Inflammatory macrophage (primary cell): ENCODE results near the gene TTLL1.
"Not testable (repeated sequence)": the region's sequence is repeated elsewhere in the genome, so short reads cannot be mapped to it uniquely, and the experiment has no call there.

Experiments used
- DNase-seq, 2 donors: peaks; one replicate each; pipeline ENCODE4 v3.0.0-alpha.2; 2020 to 2022

The TTLL1 gene

DNA sequence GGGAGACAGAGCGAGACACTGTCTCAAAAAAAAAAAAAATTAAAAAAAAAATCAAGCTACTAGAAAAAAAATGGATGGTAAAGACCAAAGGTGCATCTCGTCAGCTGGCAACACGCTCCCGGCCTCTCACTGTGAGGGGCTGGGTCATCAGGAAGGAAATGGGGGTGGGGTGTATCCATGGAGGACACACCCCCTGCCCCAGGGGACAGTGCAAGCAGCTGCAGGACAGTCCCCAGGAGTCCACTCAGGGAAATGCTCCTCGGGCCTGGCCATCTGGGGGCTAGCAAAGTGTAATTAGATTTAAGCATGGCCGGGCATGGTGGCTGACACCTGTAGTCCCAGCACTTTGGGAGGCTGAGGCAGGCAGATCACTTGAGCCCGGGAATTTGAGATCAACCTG, 23.1 kb downstream of the TTLL1 start:
- no peak for DNase-seq

DNA sequence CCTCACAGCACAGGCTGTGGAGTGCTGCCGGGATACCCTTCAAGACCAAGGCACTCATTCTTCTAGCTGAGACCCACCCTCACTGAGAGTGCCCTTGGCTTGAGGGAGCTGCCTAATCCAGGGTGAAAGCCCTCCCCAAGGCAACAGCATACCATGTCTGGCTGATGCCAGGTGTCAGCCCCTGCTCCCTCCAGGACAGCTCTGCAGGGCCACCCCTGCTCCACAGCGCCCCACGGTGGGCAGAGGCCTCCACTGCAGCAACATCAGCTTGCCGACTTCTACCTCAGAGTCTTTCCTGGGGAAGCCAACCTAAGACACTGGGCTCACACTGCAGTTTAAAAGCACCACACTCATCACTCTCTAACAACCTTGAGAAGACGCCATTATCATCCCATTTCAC, 29.0 kb downstream of the TTLL1 start:
- peak; percentile 24 to 26 for DNase-seq

DNA sequence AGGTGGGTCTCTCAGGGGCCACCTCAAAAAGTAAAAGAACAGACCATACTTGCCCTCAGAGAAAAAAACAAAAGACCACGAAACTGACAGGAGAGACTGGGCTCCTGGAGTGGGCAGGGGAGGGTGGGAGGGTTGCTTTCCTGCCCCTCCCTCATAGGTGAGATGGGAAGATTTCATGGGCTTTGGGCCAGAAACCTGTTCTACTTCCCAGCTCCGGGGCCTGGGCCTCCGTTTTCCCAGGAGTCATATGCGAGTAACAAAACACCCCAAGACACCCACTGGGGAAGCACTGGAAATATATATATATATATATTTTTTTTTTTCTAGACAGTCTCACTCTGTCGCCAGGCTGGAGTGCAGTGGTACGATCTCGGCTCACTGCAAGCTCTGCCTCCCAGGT, 31.6 kb downstream of the TTLL1 start:
- no peak for DNase-seq

DNA sequence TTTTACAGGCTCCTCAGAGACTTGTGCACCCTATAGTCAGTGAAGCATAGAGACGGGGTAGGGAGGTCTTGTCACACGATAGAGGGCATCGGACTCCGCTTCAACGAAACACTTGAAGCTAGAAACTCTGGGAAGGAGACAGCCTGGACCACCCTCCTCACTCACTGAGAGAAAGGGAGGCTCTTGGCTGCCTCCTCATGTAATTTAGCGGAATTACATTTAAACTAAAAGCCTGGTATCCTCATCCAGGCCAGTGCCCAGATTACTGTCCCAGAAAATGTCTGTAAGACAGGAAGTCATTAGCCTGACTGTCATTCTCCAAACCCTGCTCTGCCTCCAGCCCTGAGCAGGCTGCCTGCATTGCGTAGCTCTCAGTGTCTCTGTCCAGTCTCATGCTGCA, 36.0 kb downstream of the TTLL1 start:
- peak; percentile 2 to 7 for DNase-seq

DNA sequence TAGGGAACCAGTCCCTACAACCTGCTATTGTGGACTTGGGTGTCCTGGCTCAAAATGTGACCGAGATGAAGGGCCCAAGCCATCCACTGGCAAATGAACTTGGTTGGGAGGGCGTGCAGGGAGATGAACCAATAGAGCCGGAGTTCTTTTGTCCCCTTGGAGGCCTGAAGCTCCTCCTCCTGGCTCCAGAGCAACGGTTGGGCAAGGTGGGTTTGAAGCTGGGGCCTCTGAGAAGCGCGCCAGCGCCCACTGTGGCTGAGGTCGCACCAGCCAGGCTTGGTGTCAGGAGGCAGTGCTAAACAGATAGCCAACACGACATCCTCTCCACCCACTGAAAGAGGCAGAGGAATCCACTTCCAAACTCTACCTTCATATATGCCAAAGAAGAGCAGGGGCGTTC, 38.2 kb downstream of the TTLL1 start:
- no peak for DNase-seq

DNA sequence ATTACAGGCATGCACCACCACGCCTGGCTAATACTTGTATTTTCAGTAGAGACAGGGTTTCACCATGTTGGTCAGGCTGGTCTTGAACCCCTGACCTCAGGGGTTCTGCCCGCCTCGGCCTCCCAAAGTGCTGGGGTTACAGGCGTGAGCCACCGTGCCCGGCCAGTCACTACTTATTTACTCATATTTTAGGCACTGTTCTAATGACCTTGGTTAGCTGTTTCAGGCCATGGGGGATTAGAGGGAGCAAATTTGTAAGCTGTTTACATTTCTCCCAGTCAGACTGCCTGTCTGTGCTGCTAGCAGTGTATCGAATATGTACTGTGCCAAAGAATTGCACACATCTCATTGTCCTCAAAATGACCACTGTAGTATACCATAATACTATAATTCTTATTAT, 41.6 kb downstream of the TTLL1 start:
- no peak for DNase-seq

DNA sequence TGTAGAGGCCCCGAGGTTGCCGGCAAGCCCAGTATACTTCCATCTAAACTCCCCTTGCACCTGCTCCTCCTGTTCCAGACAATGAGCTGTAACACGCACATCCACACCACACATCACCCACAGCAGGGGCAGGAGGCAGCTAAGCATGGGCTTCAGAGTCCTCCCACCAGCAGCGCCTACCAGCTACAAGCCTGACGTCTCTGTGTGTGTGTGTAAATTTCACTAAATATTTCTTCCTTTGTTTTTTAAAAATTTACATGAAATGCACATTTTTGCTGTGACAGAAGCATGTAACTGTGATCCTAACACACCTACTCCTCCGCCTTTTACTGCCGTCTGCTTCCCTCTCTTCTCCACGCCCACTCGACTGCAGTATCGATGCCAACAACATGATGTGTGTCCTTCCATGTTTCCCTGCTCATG, 44.9 kb downstream of the TTLL1 start:
- DNase-seq = no peak

DNA sequence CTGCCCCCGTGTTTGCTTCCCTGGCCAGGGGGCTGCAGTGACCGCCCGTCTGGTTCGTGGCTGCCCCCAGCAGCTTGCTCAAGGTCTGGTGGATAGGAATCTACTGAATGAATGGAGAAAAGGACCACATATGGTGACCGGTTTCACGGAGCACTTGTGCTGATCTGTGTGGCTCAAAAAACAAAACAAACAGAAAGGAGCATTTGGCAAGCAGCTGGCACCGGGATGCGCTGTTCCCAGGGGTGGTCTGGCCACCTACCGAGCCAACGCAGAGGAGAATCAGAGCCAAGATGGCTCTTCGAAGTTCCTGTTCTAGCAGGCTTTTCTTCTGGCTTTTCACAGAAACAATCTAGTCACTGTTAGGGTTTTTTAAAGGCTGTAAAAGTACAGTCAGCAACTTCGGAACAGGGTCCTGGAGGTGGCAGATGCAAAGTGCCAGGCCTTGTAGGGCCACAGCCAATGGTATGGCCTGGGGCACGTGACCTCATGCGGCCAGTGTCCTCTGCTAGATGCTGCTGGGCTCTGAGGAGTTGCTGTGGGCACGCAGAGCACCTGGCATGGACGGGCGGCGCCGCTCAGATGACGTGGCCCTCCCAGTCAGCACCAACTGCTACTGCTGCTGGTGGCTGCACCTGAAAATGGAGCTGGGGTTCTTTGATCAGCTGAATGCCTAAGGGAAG, 47.0 kb downstream of the TTLL1 start:
- DNase-seq = no peak

DNA sequence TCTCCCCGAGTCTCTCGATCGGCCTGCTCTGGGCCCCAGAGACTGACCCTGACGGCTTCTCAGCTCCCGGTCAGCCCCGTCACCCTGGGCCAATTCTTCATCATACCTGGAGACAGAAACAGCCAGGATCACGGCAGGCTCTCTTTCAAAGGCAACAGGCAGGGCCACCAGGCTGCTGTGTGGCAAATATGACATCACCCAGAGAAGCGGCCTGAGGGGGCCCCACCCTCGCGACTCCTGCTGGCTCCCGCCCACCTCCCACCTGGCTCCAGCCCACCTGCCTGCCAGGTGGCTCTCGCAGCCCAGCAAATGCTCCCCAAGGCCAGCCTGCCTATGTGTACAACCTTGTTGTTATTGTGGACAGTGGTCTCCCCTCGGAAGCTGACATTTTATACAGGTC, 49.4 kb downstream of the TTLL1 start:
- no peak for DNase-seq

DNA sequence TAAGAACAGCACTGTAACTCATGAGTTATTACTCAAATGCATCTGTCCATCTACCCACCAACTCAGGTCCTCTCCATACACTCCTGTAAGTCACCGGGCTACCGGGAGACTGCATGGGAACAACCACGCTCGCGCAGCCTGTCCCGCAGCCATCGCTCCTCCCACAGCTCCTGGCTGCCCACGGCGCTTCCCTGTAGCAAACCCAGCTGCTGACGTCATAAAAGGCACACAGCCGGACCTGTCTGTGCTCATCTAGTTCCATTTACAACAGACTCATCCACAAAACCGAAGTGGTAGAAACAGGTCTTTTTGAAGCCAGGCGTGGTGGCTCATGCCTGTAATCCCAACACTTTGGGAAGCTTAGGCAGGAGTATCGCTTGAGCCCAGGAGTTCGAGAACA, 50.9 kb downstream of the TTLL1 start:
- peak in 1 of 2 donors; percentile 17 for DNase-seq

DNA sequence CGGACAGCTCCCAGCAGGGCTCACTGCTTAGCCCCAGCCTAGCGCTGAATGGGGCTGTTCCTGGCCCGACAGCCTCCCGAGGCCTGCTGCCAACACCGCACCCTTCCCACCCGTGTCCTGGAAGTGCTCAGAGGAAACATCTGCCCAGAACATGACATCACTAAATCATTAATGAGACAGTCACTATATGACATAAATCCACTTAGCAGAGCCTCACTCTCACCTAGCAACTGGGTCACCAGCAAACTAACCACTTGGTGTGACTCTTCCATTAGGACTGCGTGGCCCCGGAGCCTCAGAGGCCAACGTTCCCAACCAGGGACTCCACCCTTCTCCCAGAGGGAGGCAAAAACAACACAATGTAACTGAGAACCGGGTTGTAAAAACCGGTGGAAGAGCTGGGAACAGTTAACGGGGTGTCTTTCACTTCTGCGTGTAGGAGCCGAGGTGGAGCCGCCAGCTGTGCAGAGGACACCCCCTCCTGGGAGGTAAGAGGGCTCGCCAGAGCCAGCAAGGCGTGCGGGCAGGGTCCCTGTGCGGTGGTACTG, 52.8 kb downstream of the TTLL1 start:
- no peak for DNase-seq

DNA sequence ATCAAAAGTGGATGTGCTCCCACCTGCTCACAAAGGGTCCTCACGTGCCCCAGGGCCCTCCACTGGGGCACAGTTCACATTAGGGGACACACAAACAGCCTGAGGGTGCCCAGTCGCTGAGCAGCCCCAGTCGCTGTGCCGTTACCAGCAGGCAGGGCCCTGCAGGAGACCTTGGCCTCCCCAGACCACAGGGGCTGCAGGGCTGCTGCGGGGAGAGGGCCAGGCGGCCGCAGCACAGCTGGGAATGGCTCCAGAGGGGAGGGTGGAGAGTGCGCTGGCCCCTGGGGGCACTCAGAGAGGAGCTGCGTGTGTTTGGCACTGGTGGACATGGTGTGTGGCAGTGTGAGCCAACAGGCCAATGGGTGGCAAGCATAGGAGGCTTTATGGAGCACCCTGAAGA, 53.9 kb downstream of the TTLL1 start:
- no peak for DNase-seq

DNA sequence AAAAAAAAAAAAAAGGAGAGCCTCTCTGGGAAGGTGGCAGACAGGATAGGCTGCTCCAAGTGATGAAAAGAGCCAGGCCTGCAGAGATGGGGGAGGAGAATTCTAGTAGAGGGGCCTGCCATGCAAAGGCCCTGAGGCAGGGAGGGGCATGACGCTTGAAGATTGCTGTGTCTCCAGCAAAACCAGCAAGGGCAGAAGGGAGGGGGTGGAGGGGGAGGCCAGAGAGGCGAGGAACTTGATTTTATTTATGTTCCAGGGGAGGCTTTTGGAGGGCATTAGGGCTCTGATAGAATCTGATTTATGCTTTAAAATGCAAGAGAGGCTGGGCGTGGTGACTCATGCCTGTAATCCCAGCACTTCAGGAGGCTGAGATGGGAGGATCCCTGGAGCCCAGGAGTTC, 57.6 kb downstream of the TTLL1 start:
- DNase-seq = no peak

DNA sequence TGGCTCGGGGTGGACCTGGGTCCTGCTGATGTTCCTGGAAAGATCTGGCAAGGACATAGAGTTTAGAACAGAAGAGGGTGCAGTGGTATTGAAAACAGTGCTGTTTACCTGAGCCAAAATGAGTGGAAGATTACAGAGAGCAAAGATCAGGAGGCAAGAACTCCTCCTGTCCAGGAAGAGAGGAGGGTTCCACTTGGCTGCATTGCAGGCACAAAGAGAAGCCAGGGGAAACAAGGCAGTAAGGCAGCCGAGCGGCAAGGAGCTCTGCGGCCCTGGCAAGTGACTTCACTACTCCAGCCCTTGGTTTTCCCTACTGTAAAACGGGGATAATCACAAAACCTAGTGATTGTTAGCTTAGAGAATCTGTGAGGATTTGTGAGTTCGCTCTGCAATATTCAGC, 70.6 kb downstream of the TTLL1 start:
- DNase-seq = no peak

DNA sequence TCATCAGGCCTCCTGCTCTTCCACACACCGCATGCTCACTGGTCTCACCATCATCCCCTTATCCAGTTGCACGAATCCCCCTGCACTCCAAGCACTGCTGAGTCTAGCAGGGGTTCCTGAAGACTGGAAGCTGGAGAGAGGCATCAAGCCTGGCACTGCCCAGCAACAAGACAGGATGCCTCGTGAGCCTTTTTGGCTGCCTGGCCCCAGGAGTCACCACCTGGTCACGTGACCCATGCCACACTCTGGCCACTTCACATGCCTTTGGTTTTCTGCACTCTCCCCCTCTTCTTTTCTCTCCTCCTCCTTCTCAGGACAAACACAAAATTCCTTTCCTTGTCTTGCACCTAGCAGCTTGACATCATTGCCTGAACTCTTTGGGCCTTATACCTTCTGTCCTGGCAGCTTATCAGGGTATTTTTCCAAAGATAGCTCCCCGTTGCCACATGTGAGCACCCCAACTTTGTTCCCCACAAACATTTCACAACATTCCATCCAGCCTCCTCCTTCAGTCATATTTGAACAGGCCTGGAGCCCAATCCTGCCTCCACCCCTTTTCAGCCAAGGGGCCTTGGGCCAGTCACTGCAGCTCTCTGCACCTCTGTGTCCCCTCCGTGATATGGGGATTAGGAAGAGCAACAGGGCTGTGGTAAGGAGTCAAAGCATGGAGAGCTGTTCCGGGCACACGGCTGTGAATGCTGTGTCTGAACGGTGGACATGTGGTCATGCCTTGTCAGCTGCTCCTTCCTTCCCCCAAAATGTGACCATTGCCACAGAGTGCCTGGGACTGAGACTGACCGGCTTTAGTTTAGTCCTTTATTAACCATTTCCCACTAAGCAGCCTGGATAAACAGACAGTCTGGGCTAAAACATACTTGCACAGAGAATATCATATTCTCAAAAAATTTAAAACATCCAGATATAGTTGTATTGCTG, 71.4 kb downstream of the TTLL1 start:
- DNase-seq = peak; percentile 28 to 57

DNA sequence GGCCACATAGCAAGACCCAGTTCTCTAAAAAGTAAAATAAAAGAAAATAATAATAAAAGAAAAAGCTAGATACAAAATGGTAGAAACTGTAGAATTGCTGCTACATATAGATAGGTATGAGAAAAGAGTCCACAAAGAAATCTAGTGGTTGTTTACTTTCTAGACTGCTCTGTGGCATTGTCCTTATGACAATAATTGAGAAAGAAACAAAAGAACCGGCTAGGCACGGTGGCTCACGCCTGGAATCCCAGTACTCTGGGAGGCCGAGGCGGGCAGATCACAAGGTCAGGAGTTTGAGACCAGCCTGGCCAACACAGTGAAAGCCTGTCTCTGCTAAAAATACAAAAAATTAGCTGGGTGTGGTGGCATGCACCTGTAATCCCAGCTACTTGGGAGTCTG, 73.0 kb downstream of the TTLL1 start:
- not testable (repeated sequence) for DNase-seq

DNA sequence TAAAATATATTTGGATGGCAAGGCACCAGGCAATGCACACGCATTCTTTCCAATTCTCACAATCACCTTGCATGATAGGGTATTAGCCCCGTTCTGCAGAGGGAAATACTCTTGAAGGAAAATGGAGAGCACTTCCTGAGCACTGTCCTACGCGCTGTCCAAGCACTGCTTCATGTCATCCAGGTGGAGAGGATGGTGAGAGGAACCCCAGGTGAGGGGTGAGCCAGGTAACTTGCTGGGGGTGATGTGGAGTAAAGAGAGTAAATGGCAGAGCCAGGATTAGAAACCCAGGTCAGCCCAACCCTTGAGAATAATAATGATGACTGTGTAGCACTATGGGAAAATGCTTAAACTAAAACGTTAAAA, 73.5 kb downstream of the TTLL1 start:
- DNase-seq = no peak

DNA sequence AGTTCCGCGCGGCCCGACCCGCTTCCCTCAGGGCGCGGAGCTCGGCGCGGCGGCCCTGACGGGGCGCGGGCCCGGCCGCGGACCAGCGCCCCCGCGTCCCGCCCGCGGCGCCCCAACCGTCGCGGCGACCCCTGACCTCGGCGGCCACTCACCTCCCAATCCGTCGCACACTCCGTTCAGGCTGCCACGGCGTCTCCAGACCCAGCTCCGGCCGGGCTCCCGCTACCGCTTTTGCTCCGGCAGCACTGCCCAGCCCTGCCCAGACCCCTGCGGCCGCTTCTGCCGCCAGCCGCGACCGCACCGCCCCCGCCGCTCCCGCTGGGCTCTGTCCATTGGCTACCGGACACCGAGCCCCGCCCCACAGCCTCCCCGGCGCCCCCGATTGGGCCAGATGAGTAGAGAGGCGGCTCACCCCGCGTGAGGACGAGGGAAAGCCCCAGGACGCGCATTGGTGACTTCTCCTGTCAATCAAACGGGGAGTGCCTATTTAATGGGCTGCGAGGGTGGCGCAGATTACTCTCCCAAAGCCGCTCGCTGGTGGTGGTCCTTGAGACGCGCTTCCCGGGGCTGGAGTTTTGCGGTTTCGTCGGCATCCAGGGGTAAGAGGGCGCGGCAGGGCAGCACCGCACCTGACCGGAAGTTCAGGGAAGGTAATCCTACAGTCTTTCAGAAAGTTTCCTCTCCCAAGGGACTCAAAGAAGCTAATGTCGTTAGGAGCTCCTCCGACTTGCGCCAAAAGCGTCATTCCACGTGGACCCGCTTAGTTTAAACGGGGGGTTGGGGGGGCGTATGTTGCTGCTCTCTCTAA, 74.1 kb downstream of the TTLL1 start, which contains the start of gene PACSIN2:
Gene PACSIN2, minus strand, starts transcription at position 281 of the 808 bp plus-strand sequence. CDS start 103,069 bp downstream, outside the sequence.
- peak; percentile 99 for DNase-seq

DNA sequence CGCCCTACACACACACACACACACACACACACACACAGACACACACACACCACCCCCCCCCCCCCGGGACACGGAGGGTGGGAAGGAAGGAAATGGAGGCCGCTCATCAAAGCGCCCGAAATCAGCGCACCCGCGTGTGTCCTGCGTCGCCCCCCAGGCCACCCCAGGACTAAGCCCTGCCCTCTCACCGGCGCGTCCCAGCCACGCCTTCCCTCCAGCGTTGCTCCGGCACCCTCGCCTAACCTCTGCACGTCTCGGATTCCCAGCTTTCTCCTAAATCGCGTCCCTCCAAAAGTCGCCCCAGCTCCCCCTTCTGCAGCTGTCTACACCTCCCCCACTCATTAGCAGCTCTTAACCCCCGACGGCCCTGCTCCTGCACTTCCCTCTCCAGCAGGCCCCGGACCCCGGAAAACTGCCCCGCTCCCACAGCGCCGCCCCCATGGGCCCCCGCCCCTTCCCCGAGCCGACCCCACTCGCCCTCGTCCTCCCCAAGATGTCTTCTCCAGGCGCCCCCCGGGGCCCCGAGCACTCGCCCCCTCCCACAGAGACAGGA, 74.8 kb downstream of the TTLL1 start:
- peak in 1 of 2 donors; percentile 40 for DNase-seq

DNA sequence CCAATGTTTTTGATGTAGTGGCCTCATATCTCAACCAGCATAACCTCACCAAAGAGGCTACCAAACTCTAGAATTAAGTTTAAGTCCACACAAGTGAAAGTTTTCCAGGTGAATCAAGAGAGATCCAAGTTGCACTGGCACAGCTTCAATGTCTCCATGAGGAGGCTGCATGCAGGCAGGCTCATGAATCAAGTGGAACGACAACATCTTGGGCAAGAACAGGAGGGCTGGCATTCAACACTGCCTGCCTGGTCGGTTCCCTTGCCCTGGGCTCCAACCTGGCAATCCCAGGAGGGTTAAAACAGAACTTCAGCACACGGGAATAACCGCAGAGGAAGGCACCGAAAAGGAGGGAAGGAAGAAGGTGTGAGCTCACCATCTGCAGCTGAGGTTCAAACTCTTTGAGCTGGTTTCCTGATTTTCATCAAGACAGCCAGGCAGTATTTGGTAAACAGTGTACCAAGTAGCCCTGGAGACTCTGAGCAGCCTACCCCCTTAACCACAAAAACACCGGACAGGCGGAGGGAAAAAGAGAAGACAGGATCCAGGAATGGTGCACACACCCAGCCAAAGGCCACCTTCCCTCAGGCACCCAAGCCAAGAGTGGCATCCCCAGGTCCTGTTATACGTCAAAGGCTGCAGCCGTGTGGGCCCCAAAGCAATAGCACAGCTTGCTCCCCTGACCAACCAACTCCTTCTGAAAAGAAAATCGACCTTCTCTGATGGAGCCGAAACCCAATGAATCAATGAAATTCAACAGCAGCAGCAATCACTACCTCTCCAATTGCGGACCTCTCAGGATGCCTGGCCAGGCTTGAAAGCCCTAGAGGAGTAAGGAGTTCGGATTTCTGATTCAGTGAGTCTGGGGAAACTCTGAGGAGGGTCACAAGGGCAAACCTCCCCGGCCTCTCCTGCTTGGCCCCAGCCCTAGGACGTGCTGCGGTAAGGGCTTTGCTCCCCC, 75.6 kb downstream of the TTLL1 start:
- DNase-seq = peak in 1 of 2 donors; percentile 6

DNA sequence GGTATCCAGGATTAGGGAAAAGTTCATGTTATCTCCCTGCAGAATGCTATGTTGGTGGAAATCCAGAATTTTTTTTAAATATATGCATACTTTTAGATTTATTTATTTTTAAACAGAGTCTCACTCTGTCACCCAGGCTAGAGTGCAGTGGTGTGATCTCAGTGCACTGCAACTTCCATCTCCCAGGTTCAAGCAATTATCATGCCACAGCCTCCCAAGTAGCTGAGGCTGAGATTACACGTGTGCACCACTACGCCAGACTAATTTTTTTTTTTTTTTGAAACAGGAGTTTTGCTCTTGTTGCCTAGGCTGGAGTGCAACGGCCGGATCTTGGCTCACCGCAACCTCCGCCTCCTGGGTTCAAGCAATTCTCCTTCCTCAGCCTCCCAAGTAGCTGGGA, 76.8 kb downstream of the TTLL1 start:
- DNase-seq = no peak
